WTC11 (cell line): ENCODE measurements around the gene CLSTN2. TPM values are rescaled to one million over a fixed set of nuclear protein-coding genes. Genes with fewer than 3 reads are reported as not detected.

ENCODE experiments used
- ATAC-seq: fragments of 200-7000 bp; cut with Tn5 transposase; 2 replicates; pipeline ENCODE4 v1.10.0; 2021; ENCODE audit warnings: mild to moderate bottlenecking, moderate library complexity
- CTCF ChIA-PET: fragments of 300-600 bp; sonication (Branson Sonifier 250); formaldehyde crosslinking; loops from one replicate; lab custom pipeline; 2021; ENCODE audit warnings: antibody characterized with exemption; lab: Charles Lee
- POLR2A ChIA-PET: fragments of 350-600 bp; sonication (Branson Sonifier 250); formaldehyde crosslinking; loops from one replicate; lab custom pipeline; 2021; ENCODE audit warnings: antibody characterized with exemption; lab: Charles Lee
- DNase-seq: peaks from one replicate; pipeline ENCODE4 v3.0.0; 2021; ENCODE audit warnings: low spot score
- H3K27ac Mint-ChIP-seq: 2 replicates; pipeline ENCODE4 v1.8.0; 2021; ENCODE audit warnings: mixed read lengths
- H3K27me3 Mint-ChIP-seq: 2 replicates; pipeline ENCODE4 v1.8.0; 2021; ENCODE audit warnings: low read depth, mild to moderate bottlenecking, moderate library complexity, mixed read lengths
- H3K36me3 Mint-ChIP-seq: 2 replicates; pipeline ENCODE4 v1.8.0; 2021; ENCODE audit warnings: mixed read lengths
- H3K4me1 Mint-ChIP-seq: 2 replicates; pipeline ENCODE4 v1.8.0; 2022; ENCODE audit warnings: mixed read lengths
- H3K4me3 Mint-ChIP-seq: 2 replicates; pipeline ENCODE4 v1.8.0; 2021; ENCODE audit warnings: mild to moderate bottlenecking, moderate library complexity, mixed read lengths
- H3K9me3 Mint-ChIP-seq: 2 replicates; pipeline ENCODE4 v1.8.0; 2021; ENCODE audit warnings: mixed read lengths
- ATF1 ChIP-seq: sonication (generic); formaldehyde crosslinking; IDR thresholded peaks from 2 replicates; pipeline ENCODE4 v1.8.1; 2023; ENCODE audit warnings: mild to moderate bottlenecking, moderate library complexity, missing genetic modification reagents
- ATF3 ChIP-seq: sonication (generic); formaldehyde crosslinking; conservative IDR thresholded peaks from 2 replicates; pipeline ENCODE4 v1.8.1; 2022; ENCODE audit warnings: mild to moderate bottlenecking, missing genetic modification reagents
- CDX4 ChIP-seq: fragments of 250-450 bp; sonication (Bioruptor Pico); IDR thresholded peaks from 2 replicates; pipeline ENCODE4 v1.9.0; 2021; ENCODE audit warnings: moderate library complexity, mild to moderate bottlenecking, inconsistent platforms, borderline replicate concordance
- ETV6 ChIP-seq: sonication (generic); formaldehyde crosslinking; IDR thresholded peaks from 2 replicates; pipeline ENCODE4 v1.8.1; 2022; ENCODE audit warnings: mild to moderate bottlenecking, missing genetic modification reagents
- GABPB1 ChIP-seq: sonication (generic); formaldehyde crosslinking; IDR thresholded peaks from 2 replicates; pipeline ENCODE4 v1.8.1; 2023; ENCODE audit warnings: mild to moderate bottlenecking, missing genetic modification reagents
- GTF2I ChIP-seq: fragments of 250-450 bp; sonication (Bioruptor Pico); conservative IDR thresholded peaks from 2 replicates; pipeline ENCODE4 v1.4.0; 2021; ENCODE audit warnings: mild to moderate bottlenecking
- PRDM15 ChIP-seq: sonication (generic); formaldehyde crosslinking; IDR thresholded peaks from 2 replicates; pipeline ENCODE4 v1.8.0; 2022; ENCODE audit warnings: missing genetic modification reagents
- SMAD4 ChIP-seq: sonication (generic); formaldehyde crosslinking; IDR thresholded peaks from 2 replicates; pipeline ENCODE4 v1.8.0; 2022; ENCODE audit warnings: mild to moderate bottlenecking, missing genetic modification reagents
- TEAD1 ChIP-seq: sonication (generic); formaldehyde crosslinking; IDR thresholded peaks from 2 replicates; pipeline ENCODE4 v1.8.0; 2022; ENCODE audit warnings: mild to moderate bottlenecking, missing genetic modification reagents
- TEAD4 ChIP-seq: sonication (generic); formaldehyde crosslinking; IDR thresholded peaks from 2 replicates; pipeline ENCODE4 v1.8.0; 2022; ENCODE audit warnings: mild to moderate bottlenecking, missing genetic modification reagents
- ZNF317 ChIP-seq: sonication (generic); formaldehyde crosslinking; IDR thresholded peaks from 2 replicates; pipeline ENCODE4 v1.8.1; 2023; ENCODE audit warnings: low read depth, mild to moderate bottlenecking, moderate library complexity, missing genetic modification reagents, borderline replicate concordance
- ZNF423 ChIP-seq: fragments of 250-450 bp; sonication (Bioruptor Pico); IDR thresholded peaks from 2 replicates; pipeline ENCODE4 v2.1.2; 2022; ENCODE audit warnings: mild to moderate bottlenecking, moderate library complexity
- ZNF671 ChIP-seq: fragments of 250-450 bp; sonication (Bioruptor Pico); IDR thresholded peaks from 2 replicates; pipeline ENCODE4 v1.8.0; 2021; ENCODE audit warnings: mild to moderate bottlenecking
- total RNA-seq: library from RNA; stranded (reverse); gene quantifications from 3 replicates; pipeline ENCODE4 v1.2.3, GENCODE V29; 2021
- TF ChIP-seq, protein P1 (sequence below): sonication (generic); formaldehyde crosslinking; IDR thresholded peaks from 2 replicates; pipeline ENCODE4 v1.8.1; 2023; ENCODE audit warnings: mild to moderate bottlenecking, moderate library complexity, missing genetic modification reagents

Gene CLSTN2
- total RNA-seq, 1 experiment from 2014 or later: 0.35 TPM

DNA sequence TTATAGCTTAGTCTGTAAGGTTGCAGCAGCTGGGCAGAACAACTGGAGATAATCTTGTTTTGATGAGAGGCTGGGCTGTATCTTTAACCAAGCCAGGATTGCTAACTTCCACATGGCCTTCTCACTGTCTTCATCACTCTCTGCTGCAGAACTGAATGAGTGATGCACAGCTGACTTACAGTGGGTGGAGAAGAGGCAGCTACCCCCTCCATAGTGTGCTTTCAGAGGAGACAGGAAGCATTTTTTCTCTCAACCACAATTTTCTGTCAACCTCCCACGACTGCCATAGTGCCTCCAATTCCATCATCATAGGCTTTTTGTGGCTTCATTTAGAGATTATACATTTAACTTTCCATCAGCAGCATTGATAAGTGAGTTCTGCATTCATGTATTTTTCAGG lies 168.2 kb downstream of the CLSTN2 start (continued):
- TF ChIP-seq, protein P1, sequence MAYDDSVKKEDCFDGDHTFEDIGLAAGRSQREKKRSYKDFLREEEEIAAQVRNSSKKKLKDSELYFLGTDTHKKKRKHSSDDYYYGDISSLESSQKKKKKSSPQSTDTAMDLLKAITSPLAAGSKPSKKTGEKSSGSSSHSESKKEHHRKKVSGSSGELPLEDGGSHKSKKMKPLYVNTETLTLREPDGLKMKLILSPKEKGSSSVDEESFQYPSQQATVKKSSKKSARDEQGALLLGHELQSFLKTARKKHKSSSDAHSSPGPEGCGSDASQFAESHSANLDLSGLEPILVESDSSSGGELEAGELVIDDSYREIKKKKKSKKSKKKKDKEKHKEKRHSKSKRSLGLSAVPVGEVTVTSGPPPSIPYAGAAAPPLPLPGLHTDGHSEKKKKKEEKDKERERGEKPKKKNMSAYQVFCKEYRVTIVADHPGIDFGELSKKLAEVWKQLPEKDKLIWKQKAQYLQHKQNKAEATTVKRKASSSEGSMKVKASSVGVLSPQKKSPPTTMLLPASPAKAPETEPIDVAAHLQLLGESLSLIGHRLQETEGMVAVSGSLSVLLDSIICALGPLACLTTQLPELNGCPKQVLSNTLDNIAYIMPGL (CRISPR knock-in tag): no peak
- no peak for TF ChIP-seq CDX4 (CRISPR knock-in tag)

- no peak overlapping the region for H3K27ac Mint-ChIP-seq
- CTCF ChIA-PET: interaction anchor here (1.2 kb wide), 1 partner anchor 24 kb away, joined by 4 read pairs; no protein-coding TSS in a partner anchor
- H3K4me3 Mint-ChIP-seq: no peak overlapping the region
- TF ChIP-seq TEAD1 (no peak), CDX4 (CRISPR knock-in tag) (no peak)
- ATAC-seq: no peak
- H3K4me1 Mint-ChIP-seq: no peaks in the 10 kb centered on the region
- POLR2A ChIA-PET: no interaction called here
- no peaks in the 10 kb centered on the region for H3K27me3 Mint-ChIP-seq
- no peak for DNase-seq
- no peaks in the 10 kb centered on the region for H3K36me3 Mint-ChIP-seq
- peaks cover 22% of the 10 kb centered on the region for H3K9me3 Mint-ChIP-seq
Observed at GRCh38 chr3:140103986-140104645, 169.1 kb downstream of the CLSTN2 start.

DNA sequence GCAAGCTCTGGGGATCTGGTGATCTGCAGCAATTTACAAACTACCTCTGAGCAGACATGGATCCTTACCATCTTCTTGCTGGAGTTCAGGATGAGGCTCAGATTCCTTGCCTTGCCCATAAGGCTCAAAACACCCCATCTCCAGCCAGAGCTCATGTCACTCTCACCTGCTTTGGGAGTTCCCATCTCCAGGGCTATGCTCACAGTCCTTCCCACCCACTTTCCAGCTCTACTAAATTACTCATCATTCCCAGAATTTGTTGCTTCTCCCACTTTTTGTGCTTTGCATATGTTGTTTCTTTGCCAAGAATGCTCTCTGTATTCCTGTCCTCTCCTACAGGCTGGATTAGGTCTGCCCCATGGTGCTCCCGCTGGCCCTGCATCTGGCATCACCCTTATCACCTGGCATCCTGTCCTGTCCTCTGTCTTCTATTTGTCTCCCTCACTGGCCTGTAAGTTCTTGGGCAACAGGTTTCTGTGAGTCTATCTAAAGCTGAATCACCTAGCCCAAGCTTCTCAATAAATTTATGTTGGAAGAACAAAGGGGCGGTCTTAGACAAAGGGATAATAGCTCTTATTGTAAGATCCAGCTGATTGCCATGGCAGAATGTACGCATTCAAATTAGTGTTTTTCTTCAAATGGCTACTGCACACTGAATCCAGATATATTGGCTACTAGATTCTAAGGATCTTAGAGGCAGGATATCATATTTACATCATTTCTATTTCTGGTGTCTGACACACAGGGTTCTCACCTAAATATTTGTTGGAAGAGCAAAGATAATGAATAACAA lies 179.2 kb downstream of the CLSTN2 start:
- CTCF ChIA-PET: interaction anchor here (1.5 kb wide), 1 partner anchor 15 kb away, joined by 6 read pairs; no protein-coding TSS in a partner anchor
- H3K4me1 Mint-ChIP-seq: peaks cover 6% of the 10 kb centered on the region
- ATAC-seq (no peak), DNase-seq (no peak)
- H3K4me3 Mint-ChIP-seq: no peak overlapping the region
- H3K27ac Mint-ChIP-seq: no peak overlapping the region; the same call in 1 of the 2 replicates
- no peaks in the 10 kb centered on the region for H3K27me3 Mint-ChIP-seq
- no peak for TF ChIP-seq GABPB1 (CRISPR knock-in tag)
- TF ChIP-seq ETV6: no peak
- no peak for TF ChIP-seq ZNF671 (CRISPR knock-in tag)
- no peak for TF ChIP-seq GTF2I (CRISPR knock-in tag)
- POLR2A ChIA-PET: no interaction called here
- H3K36me3 Mint-ChIP-seq: no peaks in the 10 kb centered on the region
- H3K9me3 Mint-ChIP-seq: no peaks in the 10 kb centered on the region

- no peak for DNase-seq
- no peaks in the 10 kb centered on the region for H3K36me3 Mint-ChIP-seq
- no peak for ATAC-seq
- ChIA-PET POLR2A (no interaction called here), CTCF (interaction anchor here (1.5 kb wide), 1 partner anchor 14 kb away, joined by 6 read pairs; no protein-coding TSS in a partner anchor)
- H3K4me3 Mint-ChIP-seq: no peak overlapping the region
- TF ChIP-seq ATF1 (CRISPR knock-in tag) (no peak), ATF3 (CRISPR knock-in tag) (no peak)
- H3K4me1 Mint-ChIP-seq: peaks cover 6% of the 10 kb centered on the region
- H3K27ac Mint-ChIP-seq: no peak overlapping the region
- H3K27me3 Mint-ChIP-seq: no peaks in the 10 kb centered on the region
- no peaks in the 10 kb centered on the region for H3K9me3 Mint-ChIP-seq
Observed at GRCh38 chr3:140114789-140115080, 179.8 kb downstream of the CLSTN2 start.

- Mint-ChIP-seq H3K27ac (no peak overlapping the region), H3K4me3 (no peak overlapping the region), H3K4me1 (peaks cover 6% of the 10 kb centered on the region), H3K36me3 (no peaks in the 10 kb centered on the region), H3K27me3 (no peaks in the 10 kb centered on the region), H3K9me3 (0 out of 2 replicates have a peak, but pooled peaks cover 6% of the 10 kb centered on the region)
- TF ChIP-seq TEAD1 (no peak), SMAD4 (CRISPR knock-in tag) (no peak), ZNF423 (CRISPR knock-in tag) (no peak), TEAD4 (CRISPR knock-in tag) (no peak), PRDM15 (CRISPR knock-in tag) (no peak), ZNF317 (CRISPR knock-in tag) (no peak)
- ChIA-PET CTCF (interaction anchor here (0.9 to 1.0 kb wide), 2 partner anchors 11 to 27 kb away, joined by 3 to 5 read pairs; no protein-coding TSS in a partner anchor), POLR2A (no interaction called here)
- ATAC-seq (peak; percentile 24; the same call in 1 of the 2 replicates), DNase-seq (no peak)
Observed at GRCh38 chr3:140117096-140117526, 182.1 kb downstream of the CLSTN2 start.
